Measurements from ENCODE around the gene UBE2D2. TPM values are rescaled to one million over a fixed set of nuclear protein-coding genes. Genes with fewer than 3 reads are reported as not detected.
A peak's percentile ranks its signal among the peaks of the same experiment; 100 is the strongest.

Gene UBE2D2
- total and polyA plus RNA-seq, 2 of the 13 experiments (the other 11 are each of a cell fraction or from before 2014, with no cell fraction given), result 79.1 to 109 TPM

GRCh38 chr5:139648205-139649081 lies 87.3 kb downstream of the UBE2D2 start, which contains the start of gene CXXC5 (continued):
- TF ChIP-seq PBX3 (CRISPR knock-in tag; IDR thresholded peaks at IDR 0.05; ENCODE audit: borderline replicate concordance), result no peak
- no peak for TF ChIP-seq TBL1XR1 (IDR thresholded peaks at IDR 0.05; ENCODE audit: borderline replicate concordance, low read length, partially characterized antibody)

GRCh38 chr5:139649082-139649991 lies 88.2 kb downstream of the UBE2D2 start:
- Histone ChIP-seq H3K27me3 (ENCODE audit: control insufficient read depth in 1 of 2, insufficient read depth in 2 of 2, low read length in 2 of 2) (no peaks in the 10 kb centered on the region; a peak in 1 of 5 replicates), H3K9ac (ENCODE audit: insufficient read depth, low read depth, low read length) (peak overlapping the region; percentile 79), H4K20me1 (ENCODE audit: insufficient read depth, low read length) (peaks cover 34% of the 10 kb centered on the region), H3K9me3 (ENCODE audit: low read length) (no peaks in the 10 kb centered on the region), H2AFZ (ENCODE audit: low read length) (no peak overlapping the region), H3K36me3 (replicated peaks in 1 of 2; ENCODE audit: control insufficient read depth in 1 of 2, insufficient read depth in 2 of 2, low read length in 2 of 2) (peaks cover 0 to 1% of the 10 kb centered on the region in 2 experiments; a peak in 2 of 5 replicates), H3K4me3 (replicated peaks in 1 of 3; ENCODE audit: insufficient read depth in 1 of 3, low read depth in 2 of 3, low read length in 3 of 3) (peak overlapping the region; percentile 74 to 95 (median 91)), H3K27ac (ENCODE audit: extremely low read length, insufficient read depth, low read length) (peak overlapping the region; percentile 76), H3K4me2 (ENCODE audit: low read depth, low read length) (peak overlapping the region; percentile 90), H3K4me1 (ENCODE audit: insufficient read depth, low read length) (peaks cover 67% of the 10 kb centered on the region), H3K79me2 (ENCODE audit: insufficient read depth, low read length) (peaks cover 53% of the 10 kb centered on the region)
- BruUV-seq (replicated peaks), result TSS peak; percentile 35
- intact Hi-C loops (cut with micrococcal nuclease; ENCODE audit: unreplicated experiment), result no loop called here
- under 1% methylated on average over 29 of the region's 77 CpGs for WGBS (ENCODE audit: low lambda C conversion rate)
- in situ Hi-C loops (cut with HindIII; ENCODE audit: extremely low pct_ligation_motif_present, low pct_unique_long_range_greater_than_20kb), result loop anchor here (5.0 to 25.0 kb wide), 2 partner anchors 113 to 313 kb away; no protein-coding TSS in a partner anchor
- ChIA-PET CTCF (ENCODE audit: low intra/inter-chr PET ratio, low total read pairs) (interaction anchor here (2.6 kb wide), 1 partner anchor 14 kb away, joined by 10 read pairs; no protein-coding TSS in a partner anchor), POLR2A (interaction anchor here (1.4 to 4.1 kb wide), 6 partner anchors 11 to 84 kb away, joined by 4 to 95 read pairs (median 18); no protein-coding TSS in a partner anchor)
- no peak for FAIRE-seq
- ATAC-seq, result peak; percentile 4
- DNase-seq (ENCODE audit: low spot score), result no peak
- TF ChIP-seq RFXAP (CRISPR knock-in tag; IDR thresholded peaks at IDR 0.05; ENCODE audit: borderline replicate concordance) (0 out of 2 replicates have a peak, but pooled peaks have one; percentile 8), HNRNPLL (IDR thresholded peaks at IDR 0.05; ENCODE audit: low read depth, low read length, poor library complexity, severe bottlenecking) (peak; percentile 82), ZNF740 (CRISPR knock-in tag; IDR thresholded peaks at IDR 0.05) (peak; percentile 55; the same call in 1 of the 2 replicates), SPEN (CRISPR knock-in tag; IDR thresholded peaks at IDR 0.05; ENCODE audit: low read depth) (0 out of 2 replicates have a peak, but pooled peaks have one; percentile 11), MAX (IDR thresholded peaks at IDR 0.05) (peak; percentile 34; the same call in 1 of the 2 replicates), PHF8 (CRISPR knock-in tag; IDR thresholded peaks at IDR 0.05) (peak; percentile 31; the same call in 1 of the 2 replicates), HNF1B (CRISPR knock-in tag; IDR thresholded peaks at IDR 0.05) (0 out of 2 replicates have a peak, but pooled peaks have one; percentile 21), HOXA3 (CRISPR knock-in tag; IDR thresholded peaks at IDR 0.05) (no peak), ZBTB2 (CRISPR knock-in tag; IDR thresholded peaks at IDR 0.05; ENCODE audit: low read depth) (0 out of 2 replicates have a peak, but pooled peaks have one; percentile 8), SNAPC5 (CRISPR knock-in tag; IDR thresholded peaks at IDR 0.05; ENCODE audit: borderline replicate concordance) (no peak)
